Adipocyte (in vitro differentiated cells): ENCODE data around the gene TUBA1A.
A peak's percentile ranks its signal among the peaks of the same experiment; 100 is the strongest.
"Not testable (repeated sequence)": the region's sequence is repeated elsewhere in the genome, so short reads cannot be mapped to it uniquely, and the experiment has no call there.

Source experiments
- DNase-seq: peaks from one replicate; pipeline ENCODE4 v3.0.0-alpha.2; 2015; ENCODE audit warnings: low read depth
- H3K27me3 ChIP-seq: replicated peaks from 2 replicates; pipeline ENCODE4 v1.7.0; 2013; ENCODE audit warnings: mild to moderate bottlenecking, low read length, moderate library complexity; ENCODE audit not compliant: control insufficient read depth, insufficient read depth
- H3K36me3 ChIP-seq: 2 replicates; pipeline ENCODE4 v1.7.0; 2013; ENCODE audit warnings: low read length, mild to moderate bottlenecking, moderate library complexity; ENCODE audit not compliant: control insufficient read depth, insufficient read depth, severe bottlenecking
- H3K4me1 ChIP-seq: 2 replicates; pipeline ENCODE4 v1.7.0; 2013; ENCODE audit warnings: mild to moderate bottlenecking, low read length, moderate library complexity; ENCODE audit not compliant: control insufficient read depth, insufficient read depth
- H3K4me3 ChIP-seq: 2 replicates; pipeline ENCODE4 v1.7.0; 2013; ENCODE audit warnings: mild to moderate bottlenecking, low read length, moderate library complexity
- H3K9ac ChIP-seq: 2 replicates; pipeline ENCODE4 v1.7.0; 2013; ENCODE audit warnings: mild to moderate bottlenecking, low read length, moderate library complexity
- H3K9me3 ChIP-seq: 2 replicates; pipeline ENCODE4 v1.7.0; 2013; ENCODE audit warnings: mild to moderate bottlenecking, low read length, moderate library complexity; ENCODE audit not compliant: control insufficient read depth

The TUBA1A gene

GRCh38 chr12:49198431-49199155, 9.7 kb upstream of the TUBA1A start:
- Histone ChIP-seq H3K9ac (no peak overlapping the region), H3K9me3 (no peaks in the 10 kb centered on the region), H3K4me3 (no peak overlapping the region), H3K27me3 (no peaks in the 10 kb centered on the region), H3K36me3 (no peaks in the 10 kb centered on the region), H3K4me1 (peaks cover 35% of the 10 kb centered on the region)
- peak; percentile 67 for DNase-seq

- no peak overlapping the region for H3K4me3 ChIP-seq
- no peaks in the 10 kb centered on the region for H3K36me3 ChIP-seq
- no peak overlapping the region for H3K9ac ChIP-seq
- DNase-seq, result no peak
- H3K27me3 ChIP-seq, result no peaks in the 10 kb centered on the region
- peaks cover 35% of the 10 kb centered on the region for H3K4me1 ChIP-seq
- no peaks in the 10 kb centered on the region for H3K9me3 ChIP-seq
Observed at GRCh38 chr12:49197256-49197655, 8.4 kb upstream of the TUBA1A start.

GRCh38 chr12:49195736-49196135, 6.9 kb upstream of the TUBA1A start:
- Histone ChIP-seq H3K9me3 (no peaks in the 10 kb centered on the region), H3K4me3 (no peak overlapping the region), H3K27me3 (no peaks in the 10 kb centered on the region), H3K4me1 (peaks cover 20% of the 10 kb centered on the region), H3K36me3 (no peaks in the 10 kb centered on the region), H3K9ac (peak overlapping the region; percentile 16)
- no peak for DNase-seq

GRCh38 chr12:49193746-49194145, 4.9 kb upstream of the TUBA1A start:
- not testable (repeated sequence) for H3K9ac ChIP-seq, H3K27me3 ChIP-seq, H3K9me3 ChIP-seq, DNase-seq, H3K36me3 ChIP-seq, H3K4me3 ChIP-seq
- H3K4me1 ChIP-seq, result peaks cover 21% of the 10 kb centered on the region

- not testable (repeated sequence) for H3K27me3 ChIP-seq, H3K9ac ChIP-seq, H3K36me3 ChIP-seq, H3K4me3 ChIP-seq, H3K9me3 ChIP-seq, DNase-seq
- H3K4me1 ChIP-seq, result peaks cover 27% of the 10 kb centered on the region
Observed at GRCh38 chr12:49191498-49191897, 2.6 kb upstream of the TUBA1A start.

- Histone ChIP-seq H3K27me3 (no peaks in the 10 kb centered on the region), H3K9ac (no peak overlapping the region), H3K9me3 (no peaks in the 10 kb centered on the region), H3K4me1 (peaks cover 25% of the 10 kb centered on the region), H3K4me3 (no peak overlapping the region), H3K36me3 (peaks cover 4% of the 10 kb centered on the region)
- DNase-seq, result no peak
Observed at GRCh38 chr12:49190974-49191373, 2.1 kb upstream of the TUBA1A start.

GRCh38 chr12:49189731-49190716, 1.1 kb upstream of the TUBA1A start:
- no peak for DNase-seq
- Histone ChIP-seq H3K4me3 (peak overlapping the region; percentile 90), H3K4me1 (peaks cover 16% of the 10 kb centered on the region), H3K9me3 (no peaks in the 10 kb centered on the region), H3K9ac (peak overlapping the region; percentile 94), H3K27me3 (no peaks in the 10 kb centered on the region), H3K36me3 (peaks cover 13% of the 10 kb centered on the region)

GRCh38 chr12:49188201-49188915, 522 bp downstream of the TUBA1A start:
- Histone ChIP-seq H3K4me1 (peaks cover 16% of the 10 kb centered on the region), H3K9me3 (no peaks in the 10 kb centered on the region), H3K27me3 (no peaks in the 10 kb centered on the region), H3K36me3 (peaks cover 21% of the 10 kb centered on the region), H3K9ac (peak overlapping the region; percentile 94), H3K4me3 (peak overlapping the region; percentile 90)
- DNase-seq, result peak; percentile 85

- no peaks in the 10 kb centered on the region for H3K27me3 ChIP-seq
- H3K36me3 ChIP-seq, result peaks cover 21% of the 10 kb centered on the region
- peak overlapping the region; percentile 90 for H3K4me3 ChIP-seq
- H3K9ac ChIP-seq, result peak overlapping the region; percentile 94
- DNase-seq, result peak; percentile 71
- H3K9me3 ChIP-seq, result no peaks in the 10 kb centered on the region
- H3K4me1 ChIP-seq, result peaks cover 16% of the 10 kb centered on the region
Observed at GRCh38 chr12:49187184-49187583, 1.7 kb downstream of the TUBA1A start.

- not testable (repeated sequence) for H3K9me3 ChIP-seq, DNase-seq, H3K9ac ChIP-seq, H3K27me3 ChIP-seq
- Histone ChIP-seq H3K4me1 (peaks cover 16% of the 10 kb centered on the region), H3K4me3 (peak overlapping the region; percentile 90), H3K36me3 (peaks cover 21% of the 10 kb centered on the region)
Observed at GRCh38 chr12:49186307-49186706, 2.6 kb downstream of the TUBA1A start.

- DNase-seq, H3K27me3 ChIP-seq, H3K9ac ChIP-seq, H3K4me3 ChIP-seq, H3K9me3 ChIP-seq: not testable (repeated sequence)
- Histone ChIP-seq H3K36me3 (peaks cover 21% of the 10 kb centered on the region), H3K4me1 (peaks cover 16% of the 10 kb centered on the region)
Observed at GRCh38 chr12:49184697-49185096, 4.2 kb downstream of the TUBA1A start.
